ENCODE data around the gene CBFA2T3. TPM values are rescaled to one million over a fixed set of nuclear protein-coding genes. Genes with fewer than 3 reads are reported as not detected.

The CBFA2T3 gene
- total and polyA plus RNA-seq, 2 of the 8 experiments (the other 6 are each of a cell fraction or from before 2014, with no cell fraction given): 0.51 to 1.3 TPM

DNA sequence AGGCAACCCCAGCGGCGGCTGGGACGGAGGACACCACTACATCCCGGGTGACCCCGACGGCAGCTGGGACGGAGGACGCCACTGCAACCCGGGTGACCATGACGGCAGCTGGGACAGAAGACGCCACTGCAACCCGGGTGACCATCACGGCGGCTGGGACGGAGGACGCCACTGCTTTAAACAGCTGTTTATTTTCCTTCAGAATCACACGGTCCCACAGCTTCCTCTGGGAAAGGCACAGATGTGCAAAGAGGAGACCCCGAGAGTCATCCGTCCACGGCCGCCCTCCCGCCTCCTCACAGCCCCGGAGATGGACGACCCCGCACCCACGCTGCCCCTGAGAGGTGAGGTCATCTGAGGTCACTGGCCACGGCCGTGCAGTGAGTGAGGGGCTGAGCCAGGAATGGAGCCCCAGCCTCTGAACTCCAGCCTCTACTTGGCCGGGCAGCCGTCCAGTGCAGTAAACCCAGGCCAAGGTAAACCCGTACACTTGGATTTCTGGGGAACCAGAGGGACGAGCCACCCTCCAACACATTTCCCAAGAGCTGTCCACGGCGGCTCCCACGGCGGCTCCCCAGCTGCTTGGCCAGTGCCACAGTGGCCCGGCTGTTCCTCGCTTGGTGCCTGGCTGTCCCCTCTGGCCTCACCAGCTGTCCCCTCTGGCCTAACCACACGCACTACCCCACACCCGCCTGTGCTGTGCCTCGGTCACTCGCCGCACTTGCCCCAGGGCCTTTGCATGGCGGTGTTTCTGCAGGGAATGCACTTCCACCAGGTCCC is 67.4 kb downstream of the CBFA2T3 start:
- CTCF ChIA-PET (ENCODE audit: partially characterized antibody): interaction anchor here (1.0 to 1.5 kb wide), 4 partner anchors 9 to 125 kb away, joined by 3 to 6 read pairs (median 3); no protein-coding TSS in a partner anchor
- Histone ChIP-seq H4K91ac (replicated peaks; ENCODE audit: insufficient read length, low read length) (no peak overlapping the region), H3K4me3 (ENCODE audit: extremely low read depth in 1 of 4, insufficient read depth in 2 of 4, low read depth in 3 of 4, low read length in 4 of 4) (no peak overlapping the region)
- TF ChIP-seq PHF8 (conservative IDR thresholded peaks at IDR 0.05; ENCODE audit: low read depth, low read length): no peak
- TF ChIP-seq HDAC2 (IDR thresholded peaks at IDR 0.05; ENCODE audit: borderline replicate concordance in 1 of 2, low read depth in 2 of 2, low read length in 2 of 2): no peak
- TF ChIP-seq ZNF274 (IDR thresholded peaks at IDR 0.05; ENCODE audit: borderline replicate concordance, extremely low read depth, low read length): no peak
- TF ChIP-seq KDM4A (IDR thresholded peaks at IDR 0.05; ENCODE audit: low read depth, low read length, severe bottlenecking): no peak
- no peak for TF ChIP-seq SP2 (IDR thresholded peaks at IDR 0.05; ENCODE audit: low read length)
- TF ChIP-seq JUN (IDR thresholded peaks at IDR 0.05; ENCODE audit: low read depth, low read length): no peak

More for the DNA sequence above, 67.4 kb downstream of the CBFA2T3 start:
- Histone ChIP-seq H3K23me2 (ENCODE audit: low read depth, low read length) (no peaks in the 10 kb centered on the region), H3K4ac (replicated peaks; ENCODE audit: insufficient read length, low read depth, low read length) (no peak overlapping the region), H2AK5ac (ENCODE audit: low read depth, low read length) (no peak overlapping the region), H3K56ac (replicated peaks; ENCODE audit: insufficient read length, low read depth, low read length) (no peak overlapping the region), H4K8ac (ENCODE audit: extremely low read depth, insufficient read depth, low read length) (no peak overlapping the region), H3K18ac (ENCODE audit: extremely low read depth, low read length) (no peak overlapping the region), H3K4me2 (ENCODE audit: insufficient read depth in 1 of 2, low read depth in 2 of 2, low read length in 2 of 2) (no peak overlapping the region), H3K36me3 (ENCODE audit: control insufficient read depth in 2 of 4, insufficient read depth in 4 of 4, low read length in 3 of 4) (no peaks in the 10 kb centered on the region), H3K9me3 (ENCODE audit: insufficient read depth in 2 of 2, low read depth in 1 of 2, low read length in 1 of 2) (no peaks in the 10 kb centered on the region; a peak in 1 of 4 replicates), H2BK12ac (ENCODE audit: low read depth, low read length) (no peak overlapping the region), H3K4me1 (replicated peaks in 1 of 4; ENCODE audit: control insufficient read depth in 3 of 4, insufficient read depth in 4 of 4, low read length in 3 of 4) (peaks cover 0 to 10% (median 1%) of the 10 kb centered on the region in 4 experiments; a peak in 3 of 7 replicates), H3K9ac (replicated peaks in 1 of 4; ENCODE audit: extremely low read depth in 1 of 4, low read depth in 3 of 4, low read length in 3 of 4) (no peak overlapping the region), H3K23ac (ENCODE audit: insufficient read length) (no peak overlapping the region), H2BK20ac (ENCODE audit: low read length) (no peak overlapping the region), H3K27me3 (replicated peaks in 1 of 4; ENCODE audit: control insufficient read depth in 3 of 4, extremely low read depth in 1 of 4, insufficient read depth in 3 of 4, low read length in 3 of 4) (no peaks in the 10 kb centered on the region), H2AFZ (ENCODE audit: low read length) (no peak overlapping the region), H2BK120ac (replicated peaks; ENCODE audit: low read depth, low read length) (no peak overlapping the region), H4K5ac (ENCODE audit: insufficient read length, low read depth, low read length) (no peak overlapping the region), H3K27ac (ENCODE audit: low read depth, low read length) (no peak overlapping the region), H2BK5ac (ENCODE audit: low read depth, low read length) (no peak overlapping the region), H2BK15ac (ENCODE audit: low read length) (no peak overlapping the region; the same call in 1 of the 2 replicates), H3K14ac (ENCODE audit: insufficient read length) (no peak overlapping the region), H3K79me2 (ENCODE audit: control insufficient read depth in 1 of 2, insufficient read depth in 2 of 2, low read length in 2 of 2) (no peaks in the 10 kb centered on the region), H4K20me1 (replicated peaks in 1 of 2; ENCODE audit: control insufficient read depth in 1 of 2, insufficient read depth in 2 of 2, low read length in 2 of 2) (peaks cover 0 to 4% of the 10 kb centered on the region in 2 experiments), H3K79me1 (ENCODE audit: low read depth, low read length) (no peaks in the 10 kb centered on the region)
- POLR2A ChIA-PET (ENCODE audit: partially characterized antibody): interaction anchor here (1.3 to 1.6 kb wide), 2 partner anchors 97 to 104 kb away, joined by 4 read pairs; no protein-coding TSS in a partner anchor
- WGBS, 2 experiments (ENCODE audit: extremely low coverage in 1 of 2, insufficient coverage in 1 of 2, insufficient read length in 1 of 2, insufficient replicate concordance in 2 of 2, low coverage in 1 of 2, low lambda C conversion rate in 2 of 2, missing lambda C conversion rate in 1 of 2): 90% methylated on average over 37 of the region's 44 CpGs; no CpG with 5 or more reads in 1 of the 2 experiments
- DNase-seq (ENCODE audit: low read depth in 1 of 2, low spot score in 2 of 2) (no peak), FAIRE-seq (no peak)
